Activated T-cell treated with anti-CD3 and anti-CD28 coated beads, Interleukin-2, amount 50 U/mL, for 24 hours (primary cell): Measurements from ENCODE around the gene AK6.
"Not testable (repeated sequence)": the region's sequence is repeated elsewhere in the genome, so short reads cannot be mapped to it uniquely, and the experiment has no call there.

Experiments used
- DNase-seq: peaks from one replicate; pipeline ENCODE4 v3.0.0-alpha.2; 2020
- H3K27ac Mint-ChIP-seq: 2 replicates; pipeline ENCODE4 v1.8.0; 2020; ENCODE audit warnings: mild to moderate bottlenecking, mixed read lengths
- H3K27me3 Mint-ChIP-seq: 2 replicates; pipeline ENCODE4 v1.8.0; 2020; ENCODE audit warnings: mixed read lengths
- H3K36me3 Mint-ChIP-seq: 2 replicates; pipeline ENCODE4 v1.8.0; 2020; ENCODE audit warnings: low read depth, mixed read lengths
- H3K4me1 Mint-ChIP-seq: 2 replicates; pipeline ENCODE4 v1.8.0; 2020; ENCODE audit warnings: low read depth, mixed read lengths
- H3K4me3 Mint-ChIP-seq: 2 replicates; pipeline ENCODE4 v1.8.0; 2020; ENCODE audit warnings: mild to moderate bottlenecking, moderate library complexity, mixed read lengths
- H3K9me3 Mint-ChIP-seq: 2 replicates; pipeline ENCODE4 v1.8.0; 2020; ENCODE audit warnings: mixed read lengths

AK6 gene

DNA sequence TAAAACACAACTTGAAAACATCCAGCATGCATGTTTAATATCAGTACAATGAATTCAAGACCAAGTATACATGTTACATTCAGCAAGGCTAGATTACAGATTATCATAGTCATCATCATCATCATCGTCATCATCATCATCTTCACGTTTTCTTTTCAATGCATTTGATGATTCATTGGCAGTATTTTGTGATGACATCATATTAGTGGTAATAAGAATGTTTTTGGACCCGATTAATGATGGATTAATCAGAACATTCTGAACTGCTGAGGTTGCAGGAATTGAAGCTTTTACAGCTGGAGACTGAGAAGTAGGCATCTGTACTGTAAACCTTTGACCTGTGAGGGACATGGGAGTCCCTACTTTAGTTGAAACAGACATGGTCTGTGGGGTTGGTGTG, 4.5 kb downstream of the AK6 start:
- H3K36me3 Mint-ChIP-seq = peaks cover 88% of the 10 kb centered on the region
- H3K4me3 Mint-ChIP-seq = no peak overlapping the region
- H3K27ac Mint-ChIP-seq = peak overlapping the region; percentile 50
- H3K9me3 Mint-ChIP-seq = no peaks in the 10 kb centered on the region
- peaks cover 42% of the 10 kb centered on the region for H3K4me1 Mint-ChIP-seq
- DNase-seq = no peak
- H3K27me3 Mint-ChIP-seq = no peaks in the 10 kb centered on the region

- no peak for DNase-seq
- H3K27ac Mint-ChIP-seq = peak overlapping the region; percentile 33
- peaks cover 90% of the 10 kb centered on the region for H3K36me3 Mint-ChIP-seq
- H3K4me1 Mint-ChIP-seq = peaks cover 42% of the 10 kb centered on the region
- no peaks in the 10 kb centered on the region for H3K27me3 Mint-ChIP-seq
- no peak overlapping the region for H3K4me3 Mint-ChIP-seq
- H3K9me3 Mint-ChIP-seq = no peaks in the 10 kb centered on the region
Measured at GRCh38 chr5:69364414-69364813, 4.9 kb downstream of the AK6 start.

DNA sequence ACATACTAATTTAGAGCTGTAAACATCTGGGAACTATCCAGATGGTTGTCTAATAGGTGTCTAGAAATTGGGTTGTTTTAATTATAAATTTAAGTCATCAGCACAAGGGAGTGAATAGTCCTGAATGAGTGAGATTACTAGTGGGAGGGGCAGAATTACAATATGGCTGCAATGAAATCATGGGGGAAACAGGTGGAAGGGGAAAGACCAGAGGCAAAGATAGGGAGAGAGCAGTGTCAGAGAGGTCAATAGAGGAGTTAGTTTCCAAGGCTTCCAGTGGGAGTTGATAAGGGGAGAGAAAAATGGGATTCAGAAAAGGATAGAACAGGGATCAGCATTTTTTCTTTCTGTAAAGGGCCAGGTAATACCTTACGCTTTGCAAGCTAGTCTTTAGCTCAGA, 8.9 kb downstream of the AK6 start:
- H3K27me3 Mint-ChIP-seq = no peaks in the 10 kb centered on the region
- peaks cover 87% of the 10 kb centered on the region for H3K36me3 Mint-ChIP-seq
- peaks cover 28% of the 10 kb centered on the region for H3K4me1 Mint-ChIP-seq
- no peak overlapping the region for H3K4me3 Mint-ChIP-seq
- H3K9me3 Mint-ChIP-seq = no peaks in the 10 kb centered on the region
- DNase-seq = no peak
- no peak overlapping the region for H3K27ac Mint-ChIP-seq

DNA sequence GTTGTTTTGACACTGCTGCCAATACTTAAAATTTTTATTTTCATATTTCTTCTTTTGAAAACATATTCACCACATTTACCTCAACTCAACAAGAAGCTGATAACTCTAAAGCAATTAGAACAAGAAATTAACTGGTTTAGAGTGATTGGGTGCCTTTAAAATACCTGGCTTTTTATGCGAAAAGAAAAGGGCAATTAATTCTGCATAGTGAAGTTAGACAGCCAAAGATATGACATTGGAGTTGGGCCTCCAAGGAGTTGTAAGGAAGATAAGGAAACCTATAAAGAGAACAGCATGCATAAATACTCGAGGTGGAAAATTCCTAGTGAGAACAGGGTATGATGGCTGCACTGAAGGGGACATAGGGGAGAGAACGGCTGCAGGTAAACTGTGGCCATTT, 9.6 kb downstream of the AK6 start:
- Mint-ChIP-seq H3K4me1 (peaks cover 20% of the 10 kb centered on the region), H3K4me3 (no peak overlapping the region), H3K9me3 (no peaks in the 10 kb centered on the region), H3K27me3 (no peaks in the 10 kb centered on the region), H3K36me3 (peaks cover 87% of the 10 kb centered on the region), H3K27ac (no peak overlapping the region)
- DNase-seq = no peak

DNA sequence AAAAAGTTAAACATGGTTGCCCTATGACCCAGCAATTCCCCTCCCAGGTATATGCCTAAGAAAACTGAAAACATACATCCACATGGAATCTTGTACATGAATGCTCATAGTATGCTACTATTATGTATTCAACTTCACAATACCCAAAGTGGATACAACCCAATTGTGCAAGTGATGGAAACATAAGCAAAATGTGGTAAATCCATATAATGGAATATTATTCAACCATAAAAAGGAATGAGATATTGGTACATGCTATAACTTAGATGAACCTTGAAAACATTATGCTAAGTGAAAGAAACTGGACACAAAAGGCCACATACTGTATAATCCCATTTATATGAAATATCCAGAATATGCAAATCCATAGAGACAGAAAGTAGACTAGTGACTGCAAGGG, 18.7 kb downstream of the AK6 start:
- DNase-seq = no peak
- Mint-ChIP-seq H3K36me3 (peaks cover 58% of the 10 kb centered on the region), H3K4me3 (no peak overlapping the region), H3K27ac (no peak overlapping the region), H3K4me1 (peaks cover 2% of the 10 kb centered on the region), H3K27me3 (no peaks in the 10 kb centered on the region), H3K9me3 (no peaks in the 10 kb centered on the region)

GRCh38 chr5:69343083-69343482, 26.2 kb downstream of the AK6 start:
- Mint-ChIP-seq H3K27me3 (no peaks in the 10 kb centered on the region), H3K27ac (no peak overlapping the region), H3K36me3 (no peaks in the 10 kb centered on the region), H3K4me3 (no peak overlapping the region), H3K9me3 (no peaks in the 10 kb centered on the region), H3K4me1 (peaks cover 2% of the 10 kb centered on the region)
- no peak for DNase-seq

DNA sequence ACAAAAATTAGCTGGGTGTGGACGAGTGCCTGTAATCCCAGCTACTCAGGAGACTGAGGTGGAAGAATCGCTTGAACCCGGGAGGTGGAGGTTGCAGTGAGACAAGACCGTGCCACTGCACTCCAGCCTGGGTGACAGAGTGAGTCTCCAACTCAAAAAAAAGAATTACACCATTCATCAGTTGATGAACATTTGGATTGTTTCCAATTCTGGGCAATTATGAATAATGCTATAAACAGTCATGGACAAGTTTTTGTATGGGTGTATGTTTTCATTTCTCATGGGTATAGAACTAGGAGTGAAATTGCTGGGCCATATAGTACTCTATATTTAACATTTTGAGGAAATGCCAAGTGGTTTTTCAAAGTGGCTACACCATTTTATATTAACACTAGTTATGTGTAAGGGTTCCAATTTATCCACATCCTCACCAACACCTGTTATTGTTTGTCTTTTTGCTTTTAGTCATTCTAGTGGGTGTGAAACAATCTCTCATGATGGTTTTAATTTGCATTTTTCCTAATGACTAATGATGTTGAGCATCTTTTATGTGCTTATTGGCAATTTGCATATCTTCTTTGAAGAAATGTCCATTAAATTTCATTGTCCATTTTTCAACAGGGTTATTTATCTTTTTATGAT, 27.7 kb downstream of the AK6 start:
- Mint-ChIP-seq H3K4me1 (peaks cover 2% of the 10 kb centered on the region), H3K4me3 (no peak overlapping the region), H3K27me3 (no peaks in the 10 kb centered on the region), H3K36me3 (no peaks in the 10 kb centered on the region), H3K27ac (no peak overlapping the region), H3K9me3 (no peaks in the 10 kb centered on the region)
- DNase-seq = no peak

DNA sequence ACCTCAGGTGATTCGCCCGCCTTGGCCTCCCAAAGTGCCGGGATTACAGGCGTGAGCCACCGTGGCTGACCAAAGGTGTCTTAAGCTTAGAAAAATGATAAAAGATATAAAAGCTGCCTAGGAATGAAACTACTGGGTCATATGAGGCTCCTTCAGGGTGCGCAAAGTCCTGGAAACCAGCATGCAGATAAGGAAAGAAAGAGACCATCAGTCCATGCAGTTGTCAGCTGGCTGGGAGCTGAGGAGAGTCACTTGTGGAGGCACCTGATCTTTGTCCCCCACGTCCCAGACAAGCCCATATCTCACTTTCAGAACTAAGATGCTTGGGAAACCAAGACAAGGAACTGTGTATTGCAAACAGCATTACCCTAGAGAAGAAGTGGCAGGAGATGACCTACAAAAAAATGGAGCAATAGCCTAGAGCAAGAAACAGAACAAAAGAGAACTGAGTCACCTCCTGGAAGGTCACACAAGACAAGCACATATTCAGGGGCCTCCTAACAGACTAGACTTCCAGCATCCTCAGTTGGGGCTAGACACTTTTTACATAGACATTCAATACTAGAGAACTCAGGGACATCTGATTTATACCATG, 33.9 kb downstream of the AK6 start:
- no peak overlapping the region for H3K27ac Mint-ChIP-seq
- no peak overlapping the region for H3K4me3 Mint-ChIP-seq
- peaks cover 4% of the 10 kb centered on the region for H3K36me3 Mint-ChIP-seq
- no peaks in the 10 kb centered on the region for H3K27me3 Mint-ChIP-seq
- H3K4me1 Mint-ChIP-seq = peaks cover 20% of the 10 kb centered on the region
- peaks cover 2% of the 10 kb centered on the region for H3K9me3 Mint-ChIP-seq
- DNase-seq = no peak

DNA sequence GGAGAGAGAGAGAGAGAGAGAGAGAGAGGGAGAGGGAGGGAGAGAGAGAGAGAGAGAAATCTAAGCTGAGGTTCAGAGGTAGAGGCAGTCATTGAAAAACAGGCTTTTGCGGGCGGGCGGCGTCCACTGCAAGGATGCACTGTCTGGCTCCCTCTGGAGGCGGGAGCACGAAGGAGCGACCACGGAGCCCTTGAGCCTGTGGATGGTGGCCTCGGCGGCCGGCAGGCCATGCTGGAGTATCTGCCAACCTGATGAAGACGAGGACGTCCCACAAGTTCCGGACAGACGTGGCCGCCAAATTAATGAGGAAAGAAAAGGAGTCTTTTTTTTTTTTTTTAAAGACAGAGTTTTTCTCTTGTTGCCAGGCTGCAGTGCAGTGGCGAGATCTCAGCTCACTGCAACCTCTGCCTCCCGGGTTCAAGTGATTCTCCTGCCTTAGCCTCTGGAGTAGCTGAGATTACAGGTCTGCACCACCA, 34.5 kb downstream of the AK6 start:
- no peaks in the 10 kb centered on the region for H3K27me3 Mint-ChIP-seq
- peak overlapping the region; percentile 69 for H3K27ac Mint-ChIP-seq
- H3K9me3 Mint-ChIP-seq = peaks cover 2% of the 10 kb centered on the region
- H3K4me3 Mint-ChIP-seq = no peak overlapping the region
- peak; percentile 80 for DNase-seq
- H3K36me3 Mint-ChIP-seq = peaks cover 4% of the 10 kb centered on the region
- H3K4me1 Mint-ChIP-seq = peaks cover 20% of the 10 kb centered on the region

DNA sequence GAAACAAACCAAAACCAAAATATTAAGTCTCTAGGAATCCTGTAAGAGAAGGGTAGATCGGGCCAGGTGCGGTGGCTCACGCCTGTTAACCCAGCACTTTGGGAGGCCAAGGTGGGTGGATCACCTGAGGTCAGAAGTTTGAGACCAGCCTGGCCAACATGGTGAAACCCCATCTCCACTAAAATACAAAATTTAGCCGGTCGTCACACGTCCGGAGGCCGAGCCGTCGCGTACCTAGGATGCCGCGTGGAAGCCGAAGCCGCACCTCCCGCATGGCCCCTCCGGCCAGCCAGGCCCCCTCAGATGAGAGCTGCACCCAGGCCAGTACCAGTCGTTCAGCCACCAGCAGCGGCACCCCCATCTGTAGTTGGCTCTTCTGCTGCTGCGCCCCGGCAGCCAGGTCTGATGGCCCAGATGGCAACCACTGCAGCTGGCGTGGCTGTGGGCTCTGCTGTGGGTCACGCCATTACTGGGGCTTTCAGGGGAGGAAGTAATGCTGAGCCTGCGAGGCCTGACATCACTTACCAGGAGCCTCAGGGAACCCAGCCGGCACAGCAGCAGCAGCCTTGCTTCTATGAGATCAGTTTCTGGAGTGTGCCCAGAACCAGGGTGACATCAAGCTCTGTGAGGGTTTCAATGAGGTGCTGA, 35.5 kb downstream of the AK6 start:
- H3K27me3 Mint-ChIP-seq, DNase-seq, H3K4me3 Mint-ChIP-seq, H3K27ac Mint-ChIP-seq, H3K9me3 Mint-ChIP-seq, H3K36me3 Mint-ChIP-seq: not testable (repeated sequence)
- H3K4me1 Mint-ChIP-seq = peaks cover 20% of the 10 kb centered on the region

- no peak for DNase-seq
- peak overlapping the region; percentile 95 for H3K27ac Mint-ChIP-seq
- peaks cover 4% of the 10 kb centered on the region for H3K36me3 Mint-ChIP-seq
- peaks cover 2% of the 10 kb centered on the region for H3K9me3 Mint-ChIP-seq
- peak overlapping the region; percentile 86 for H3K4me3 Mint-ChIP-seq
- no peaks in the 10 kb centered on the region for H3K27me3 Mint-ChIP-seq
- peaks cover 20% of the 10 kb centered on the region for H3K4me1 Mint-ChIP-seq
Measured at GRCh38 chr5:69331528-69332445, 37.5 kb downstream of the AK6 start.

- Mint-ChIP-seq H3K27ac (no peak overlapping the region), H3K9me3 (peaks cover 2% of the 10 kb centered on the region), H3K36me3 (peaks cover 4% of the 10 kb centered on the region), H3K27me3 (no peaks in the 10 kb centered on the region), H3K4me3 (no peak overlapping the region), H3K4me1 (peaks cover 18% of the 10 kb centered on the region)
- no peak for DNase-seq
Measured at GRCh38 chr5:69329905-69330489, 39.3 kb downstream of the AK6 start.

DNA sequence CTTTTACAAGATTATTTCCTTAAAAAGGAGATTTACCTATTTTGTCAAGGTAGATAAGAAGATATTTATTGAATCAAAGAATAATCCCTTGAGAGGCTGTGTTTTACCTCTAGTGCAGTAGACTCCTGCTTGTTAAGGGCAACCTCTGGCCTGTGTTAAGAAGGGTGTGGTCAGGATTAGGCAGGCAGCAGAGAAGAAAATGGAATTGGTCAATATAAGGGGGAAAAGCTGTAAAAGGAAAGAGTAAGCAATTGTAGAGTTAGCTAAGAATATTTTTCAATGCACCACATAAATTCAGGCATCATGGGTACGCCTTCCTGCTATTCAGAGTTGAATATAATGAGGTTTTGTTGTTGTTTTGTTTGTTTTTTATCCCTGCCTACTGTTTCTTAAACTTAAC, 43.0 kb downstream of the AK6 start:
- Mint-ChIP-seq H3K27ac (no peak overlapping the region), H3K4me1 (no peaks in the 10 kb centered on the region), H3K4me3 (no peak overlapping the region), H3K9me3 (no peaks in the 10 kb centered on the region), H3K27me3 (no peaks in the 10 kb centered on the region), H3K36me3 (peaks cover 4% of the 10 kb centered on the region)
- no peak for DNase-seq

GRCh38 chr5:69317391-69317790, 51.9 kb downstream of the AK6 start:
- no peak for DNase-seq
- H3K9me3 Mint-ChIP-seq = no peaks in the 10 kb centered on the region
- H3K27me3 Mint-ChIP-seq = no peaks in the 10 kb centered on the region
- no peaks in the 10 kb centered on the region for H3K4me1 Mint-ChIP-seq
- H3K27ac Mint-ChIP-seq = no peak overlapping the region
- H3K4me3 Mint-ChIP-seq = no peak overlapping the region
- H3K36me3 Mint-ChIP-seq = peaks cover 55% of the 10 kb centered on the region
